Right hindlimb (tissue), 1 donor: Measurements from ENCODE around the gene PPP1R37.
A peak's percentile ranks its signal among the peaks of the same experiment; 100 is the strongest.

Experiments used
- DNase-seq: peaks from one replicate; pipeline ENCODE4 v3.0.0-alpha.2; 2018

The PPP1R37 gene

DNA sequence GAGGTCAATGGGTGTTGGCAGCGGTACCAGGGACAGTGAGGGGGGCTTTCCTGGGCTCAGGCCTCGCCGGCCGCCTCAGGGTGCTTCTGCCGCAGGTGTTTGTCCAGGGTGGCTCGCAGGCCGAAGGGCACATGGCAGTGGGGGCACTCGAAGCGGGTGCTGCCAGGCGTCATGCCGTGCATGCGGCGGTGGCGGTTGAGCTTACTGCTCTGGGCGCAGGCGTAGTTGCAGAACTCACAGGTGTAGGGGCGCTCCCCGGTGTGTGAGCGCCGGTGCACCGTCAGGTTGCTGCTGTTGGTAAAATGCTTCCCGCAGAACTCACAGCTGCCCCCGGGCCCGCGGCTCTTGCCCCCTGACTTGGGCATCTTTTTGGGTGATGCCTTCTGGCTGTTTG, 21.4 kb upstream of the PPP1R37 start:
- DNase-seq = no peak

DNA sequence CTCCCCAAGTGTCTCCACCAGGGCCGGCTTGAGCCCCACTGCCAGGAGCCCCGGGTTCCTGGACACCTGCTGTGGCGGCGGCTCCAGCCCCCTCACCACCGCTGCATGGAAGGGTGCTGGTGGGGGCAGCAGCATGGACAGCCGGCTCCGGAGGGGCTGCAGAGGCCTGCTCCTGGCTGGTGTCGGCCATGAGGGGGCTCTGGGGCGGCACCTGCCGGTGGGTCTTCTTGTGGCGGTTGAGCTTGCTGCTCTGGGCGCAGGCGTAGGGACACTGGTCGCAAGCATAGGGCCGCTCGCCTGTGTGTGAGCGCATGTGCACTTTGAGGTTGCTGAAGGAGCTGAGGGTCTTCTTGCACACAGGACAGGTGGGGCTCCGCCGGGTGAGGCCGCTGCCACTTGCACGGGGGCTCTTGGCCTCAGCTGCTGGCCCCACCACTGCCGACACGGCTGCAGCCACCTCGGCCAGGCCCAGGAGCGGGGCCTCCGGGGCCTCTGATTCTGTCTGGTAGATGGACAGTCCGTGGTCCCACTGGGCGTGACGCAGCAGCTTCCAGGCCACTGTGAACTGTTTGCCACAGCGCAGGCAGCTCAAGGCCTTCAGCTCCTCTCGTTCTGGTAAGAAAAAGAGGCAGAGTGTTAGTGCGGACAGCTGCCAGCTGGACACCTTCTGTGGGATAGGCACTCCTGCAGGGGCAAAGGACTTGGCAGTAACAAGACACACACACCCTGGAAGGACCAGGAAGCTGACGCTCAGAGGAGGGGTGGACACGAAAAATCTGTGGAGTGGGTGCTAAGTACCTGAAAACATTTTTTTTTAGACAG, 20.8 kb upstream of the PPP1R37 start:
- no peak for DNase-seq

DNA sequence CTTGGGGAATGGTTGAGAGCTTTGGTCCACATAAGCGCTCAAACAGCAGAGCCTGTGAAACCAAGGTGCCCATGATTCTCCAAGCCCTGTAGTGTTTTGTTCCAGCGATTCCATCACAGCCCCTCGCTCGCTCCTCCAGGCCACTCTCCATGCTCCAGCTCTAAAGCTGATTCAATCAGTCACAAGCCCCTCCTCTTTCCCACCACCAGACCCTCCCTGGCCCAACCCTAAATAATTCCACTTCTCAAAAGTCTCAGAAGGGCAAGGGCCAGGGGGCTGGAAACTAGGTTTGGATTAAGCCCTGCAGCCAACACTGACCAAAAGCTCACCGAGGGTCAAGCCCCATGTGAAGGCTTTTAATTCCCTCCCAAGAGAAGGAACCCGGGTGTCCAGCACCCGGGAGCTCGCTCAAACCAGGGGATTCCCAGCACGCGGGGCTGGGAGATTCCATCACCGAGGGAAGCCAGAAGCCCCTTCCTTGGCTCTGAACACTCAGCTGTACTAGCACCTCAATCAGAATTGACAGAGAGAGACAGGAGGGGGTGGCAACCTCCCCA, 18.2 kb upstream of the PPP1R37 start:
- DNase-seq = no peak

DNA sequence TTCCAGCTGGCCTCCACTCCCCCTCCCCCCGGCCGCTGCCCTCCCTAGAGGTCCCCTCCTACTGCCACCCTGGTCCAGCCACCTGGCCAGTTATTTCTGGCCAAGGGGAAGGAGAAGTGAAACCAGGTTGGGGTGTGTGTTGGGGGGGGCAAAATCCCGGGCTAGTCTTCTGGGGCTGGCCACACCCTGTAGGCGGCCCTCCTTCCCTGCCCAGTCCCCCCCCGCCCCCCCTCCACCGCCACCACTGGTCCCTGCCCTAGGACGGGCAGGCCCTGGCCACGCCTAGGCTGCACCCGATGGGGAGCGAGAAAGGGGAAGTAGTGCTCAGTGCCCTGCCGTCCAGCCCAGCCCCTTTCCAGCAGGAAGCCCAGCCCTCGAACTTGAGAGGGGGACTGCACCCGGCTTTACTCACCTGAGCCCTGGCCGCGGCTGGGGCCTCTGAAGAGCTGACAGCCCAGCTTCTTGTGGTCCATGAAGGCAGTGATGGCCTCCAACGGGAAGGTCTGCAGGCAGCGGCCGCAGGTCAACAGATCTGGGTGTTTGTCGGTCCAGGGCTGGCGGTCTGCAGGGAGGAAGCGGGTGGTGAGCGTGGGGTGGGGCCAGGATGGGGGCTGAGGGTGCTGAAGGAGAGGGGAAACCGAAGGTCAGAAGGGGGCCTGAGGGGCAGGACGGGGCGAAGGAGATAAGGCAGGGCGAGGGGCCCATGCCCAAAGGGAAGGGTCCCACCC, 17.5 kb upstream of the PPP1R37 start:
- DNase-seq = peak; percentile 65

DNA sequence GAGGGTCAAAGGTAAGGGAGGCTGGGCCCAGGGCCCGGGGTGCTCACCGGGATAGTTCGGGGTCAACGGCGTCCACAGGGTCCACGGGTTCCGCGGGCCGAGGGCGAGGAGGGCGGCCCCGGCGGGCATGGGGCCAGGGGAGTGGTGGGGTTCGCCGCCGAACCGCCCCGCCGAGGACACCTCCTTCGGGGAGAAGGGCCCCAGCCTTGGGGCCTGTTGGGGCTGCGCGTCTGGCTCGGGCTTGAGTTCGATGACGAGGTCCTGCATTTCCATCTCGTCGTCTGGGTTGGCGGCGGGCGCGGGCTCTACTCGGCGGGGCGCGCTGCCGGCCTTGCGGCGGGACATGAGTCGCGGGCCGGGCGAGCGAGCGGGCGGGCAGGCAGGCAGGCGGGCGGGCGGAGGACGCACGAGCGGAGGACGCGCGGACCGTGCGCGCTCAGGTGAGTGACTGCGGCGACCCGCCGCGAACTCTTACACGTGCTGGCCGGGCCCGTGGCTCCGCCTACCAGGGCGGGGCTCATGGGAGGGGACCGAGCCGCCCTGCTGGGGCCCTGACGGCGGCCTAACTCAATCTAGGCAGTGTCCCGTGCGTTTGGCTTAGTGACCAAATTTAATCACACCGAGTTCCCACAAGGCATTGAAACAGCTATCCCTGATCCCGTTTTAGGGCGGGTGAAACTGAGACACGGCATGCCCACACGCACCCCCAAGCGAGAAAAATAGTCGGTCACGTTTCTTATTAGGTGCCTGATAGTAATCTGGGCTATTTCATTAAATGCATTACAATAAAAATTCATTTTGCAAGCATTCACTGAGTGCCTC, 16.7 kb upstream of the PPP1R37 start, which contains the start of gene ZNF296:
Gene ZNF296 (minus strand): TSS at position 450 of the 822 bp plus-strand sequence. CDS start 105 bp downstream, at position 345.
- peak; percentile 54 for DNase-seq

DNA sequence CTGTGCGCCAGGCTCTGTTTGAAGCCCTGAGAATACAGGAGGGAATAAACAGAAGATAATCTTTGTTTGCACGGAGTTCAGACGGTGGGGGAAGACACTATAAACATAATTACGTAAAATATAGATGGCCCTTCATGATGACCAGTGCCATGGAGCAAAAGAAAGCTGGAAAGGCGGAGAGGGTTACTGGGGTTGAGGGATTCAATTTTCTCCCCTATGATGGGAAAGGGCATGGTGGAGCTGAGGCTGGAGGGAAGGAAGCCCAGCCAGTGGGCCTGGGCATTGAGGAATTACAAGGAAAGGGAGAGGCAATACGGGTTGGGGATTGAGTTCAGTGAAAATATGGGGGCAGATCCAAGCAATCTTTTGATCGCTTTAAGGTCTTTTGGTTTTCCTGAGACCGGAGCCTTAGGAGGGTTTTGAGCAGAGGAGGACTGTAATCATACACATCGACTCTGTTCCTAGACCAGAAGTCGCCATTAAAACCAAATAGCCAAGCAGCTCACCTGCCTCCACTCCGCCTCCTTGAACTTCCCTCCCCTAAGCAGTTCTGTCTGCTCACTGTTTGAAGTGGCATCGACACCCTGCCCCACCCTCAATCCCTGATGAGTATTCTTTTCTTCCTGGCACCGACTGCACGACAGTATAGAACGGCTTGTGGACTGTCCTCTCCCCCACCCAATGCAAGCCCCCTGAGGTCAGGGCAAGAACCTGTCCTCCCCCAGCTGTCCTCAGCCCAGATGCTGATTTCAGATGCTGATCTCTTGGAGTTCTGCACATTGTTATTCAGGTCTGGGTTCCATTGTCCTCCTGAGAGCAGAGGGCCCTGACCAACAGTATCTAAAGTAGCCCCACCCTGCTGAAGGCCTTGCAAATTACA, 15.9 kb upstream of the PPP1R37 start:
- no peak for DNase-seq

DNA sequence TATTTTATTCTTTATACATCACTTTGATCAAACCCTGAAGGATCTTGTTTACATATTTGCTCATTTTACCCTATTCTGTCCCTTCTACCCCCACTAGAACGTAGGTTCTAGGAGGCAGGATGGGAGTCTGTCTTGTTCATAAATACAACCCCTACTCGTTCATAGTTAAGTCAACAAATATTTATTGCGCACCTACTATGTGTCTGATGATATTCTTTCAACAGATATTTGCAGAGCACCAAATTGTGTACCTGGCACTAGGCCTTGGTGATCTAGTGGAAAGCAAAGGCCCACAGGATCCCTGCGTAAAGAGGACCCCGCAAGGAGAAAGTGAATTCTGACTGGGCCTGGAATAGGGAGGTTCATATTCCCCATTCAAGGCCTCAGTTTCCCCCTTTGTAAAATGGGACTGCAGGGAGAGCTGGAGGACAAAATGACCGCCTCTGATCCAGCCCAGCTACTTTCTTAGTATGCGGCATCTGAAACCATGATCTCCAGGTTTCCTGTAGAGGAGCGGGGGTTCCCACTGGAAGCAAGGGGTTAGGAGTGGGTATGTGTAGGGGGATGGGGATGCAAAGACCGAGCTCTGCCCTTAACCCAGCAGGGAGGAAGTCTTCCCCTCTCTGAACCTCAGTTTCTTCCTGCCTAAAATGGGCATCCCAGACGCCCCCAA, 14.5 kb upstream of the PPP1R37 start:
- no peak for DNase-seq

DNA sequence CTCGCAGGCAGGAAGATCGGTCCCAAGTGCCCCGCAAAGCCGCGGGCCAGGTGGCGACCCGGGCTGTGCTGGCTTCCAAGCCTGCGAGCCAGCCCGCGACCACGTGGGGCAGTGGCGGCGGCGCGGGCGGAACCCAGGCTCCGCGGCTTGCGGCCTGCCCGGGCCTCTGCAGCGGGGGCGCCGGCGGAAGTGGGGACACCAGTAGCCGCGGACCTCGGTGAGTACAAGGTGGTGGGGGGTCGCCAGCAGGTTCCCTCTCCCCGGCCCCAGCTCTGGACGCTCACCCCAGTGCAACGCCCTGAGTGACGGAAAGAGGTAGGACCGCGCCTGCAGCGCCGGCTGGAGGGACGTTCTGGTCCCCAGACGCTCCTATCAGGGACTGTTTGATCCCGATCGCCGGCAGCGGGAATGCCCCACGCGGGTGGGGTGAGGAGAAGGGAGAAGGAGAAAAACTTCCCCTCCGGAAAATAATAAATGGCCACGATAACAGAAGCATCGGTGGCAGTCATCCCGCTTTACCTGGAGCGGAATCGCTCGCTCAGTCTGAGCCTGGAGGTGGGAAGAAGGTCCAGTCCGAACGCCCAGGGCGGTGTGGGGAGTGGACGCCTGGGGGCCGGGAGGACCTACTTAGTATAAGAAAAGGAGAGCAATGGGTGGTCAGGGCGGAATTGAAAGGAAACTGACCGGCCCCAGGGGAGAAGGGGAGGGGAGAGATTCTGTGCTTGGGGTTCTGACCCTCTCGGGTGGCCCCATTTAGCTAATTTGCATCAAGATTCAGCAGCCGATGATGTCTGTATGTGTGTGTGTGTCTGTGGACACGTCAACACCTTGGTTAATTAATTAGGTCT, 13.7 kb upstream of the PPP1R37 start, which contains the start of gene GEMIN7:
Gene GEMIN7 (plus strand): TSS at position 198 of the 848 bp plus-strand sequence. CDS start 10,855 bp downstream, outside the sequence.
- peak; percentile 82 for DNase-seq

DNA sequence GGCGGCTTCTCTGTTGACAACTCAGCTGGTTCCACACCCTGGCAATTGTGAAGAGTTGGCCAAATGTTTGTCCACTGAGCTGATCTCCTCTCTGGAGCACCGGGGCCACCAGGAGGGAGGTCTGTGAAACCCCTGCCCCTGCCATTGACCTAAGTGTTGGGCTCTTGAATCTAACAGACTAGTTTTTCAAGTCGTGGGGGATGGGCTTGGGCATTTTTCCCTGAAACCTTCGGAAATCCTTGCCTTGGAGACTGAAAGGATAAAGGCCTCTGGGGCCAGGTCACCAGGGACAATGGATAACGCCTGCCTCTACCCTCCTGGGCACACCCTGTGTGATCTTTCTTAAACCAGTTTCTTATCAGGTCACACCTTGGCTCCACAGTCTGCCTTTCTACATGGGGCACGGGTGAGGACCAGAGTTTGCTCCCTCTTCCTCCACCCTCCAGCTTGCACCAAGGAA, 13.0 kb upstream of the PPP1R37 start:
- DNase-seq = no peak

DNA sequence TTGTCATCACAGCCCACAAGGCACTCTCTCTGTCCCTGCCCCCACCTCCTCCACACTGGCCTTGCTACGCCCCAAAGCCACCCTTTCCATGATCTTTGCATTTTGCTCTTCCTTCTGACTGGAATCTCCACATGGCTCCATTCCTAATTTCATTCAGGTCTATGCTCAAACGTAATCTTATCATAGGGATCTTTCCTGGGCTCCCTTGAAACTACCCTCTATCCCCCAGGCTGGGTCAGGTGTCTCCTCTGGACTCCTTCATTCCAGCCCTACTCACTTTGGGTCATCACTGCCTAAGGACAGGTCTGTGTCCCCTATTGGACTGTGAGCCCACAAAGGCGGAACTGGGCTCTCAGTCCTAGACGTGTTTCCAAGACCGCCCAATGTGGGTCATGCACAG, 10.8 kb upstream of the PPP1R37 start:
- no peak for DNase-seq

DNA sequence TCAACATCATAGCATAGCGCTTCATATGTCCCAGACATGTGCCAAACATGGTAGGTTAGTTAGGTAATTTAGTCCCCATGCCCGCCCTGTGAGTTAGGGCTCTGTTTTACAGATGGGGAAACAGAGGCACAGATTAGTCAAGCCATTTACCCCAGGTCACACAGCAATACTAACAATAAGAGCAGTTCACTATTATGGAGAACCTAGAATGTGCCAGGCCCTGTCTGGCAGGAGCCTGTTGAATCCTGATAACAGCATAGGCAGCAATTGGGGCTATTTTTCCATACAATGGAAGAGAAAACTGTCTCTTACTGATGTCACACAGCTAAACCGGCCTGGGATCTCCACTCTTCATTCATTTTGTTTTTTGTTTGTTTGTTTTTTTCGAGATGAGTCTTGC, 6.5 kb upstream of the PPP1R37 start:
- DNase-seq = no peak

DNA sequence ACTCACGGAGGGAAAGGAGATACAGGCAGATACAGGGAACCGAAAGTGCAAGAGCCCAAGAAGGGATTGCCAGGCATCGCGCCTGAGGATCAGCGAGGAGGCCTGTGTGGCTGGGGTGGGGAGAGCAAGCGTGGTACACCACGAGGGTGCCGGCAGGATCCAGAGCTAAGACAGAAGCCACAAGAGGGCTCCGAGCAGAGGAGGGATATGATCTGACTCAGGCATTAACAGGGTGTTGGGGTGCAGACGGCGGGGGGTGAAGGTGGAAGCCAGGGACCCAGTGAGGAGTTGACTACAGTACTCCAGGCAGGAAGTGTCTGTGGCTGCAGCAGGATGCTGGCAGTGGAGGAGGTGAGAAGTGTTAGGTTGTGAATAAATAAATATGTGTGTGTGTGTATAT, 5.4 kb upstream of the PPP1R37 start:
- no peak for DNase-seq

DNA sequence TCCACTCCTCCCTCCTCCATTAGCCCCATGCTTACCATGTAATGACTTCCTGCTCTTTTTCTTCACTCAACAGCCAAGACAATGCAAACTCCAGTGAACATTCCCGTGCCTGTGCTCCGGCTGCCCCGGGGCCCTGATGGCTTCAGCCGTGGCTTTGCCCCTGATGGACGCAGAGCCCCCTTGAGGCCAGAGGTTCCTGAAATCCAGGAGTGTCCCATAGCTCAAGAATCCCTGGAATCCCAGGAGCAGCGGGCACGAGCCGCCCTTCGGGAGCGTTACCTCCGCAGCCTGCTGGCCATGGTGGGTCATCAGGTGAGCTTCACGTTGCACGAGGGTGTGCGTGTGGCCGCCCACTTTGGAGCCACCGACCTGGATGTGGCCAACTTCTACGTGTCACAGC, 2.9 kb upstream of the PPP1R37 start:
- no peak for DNase-seq

DNA sequence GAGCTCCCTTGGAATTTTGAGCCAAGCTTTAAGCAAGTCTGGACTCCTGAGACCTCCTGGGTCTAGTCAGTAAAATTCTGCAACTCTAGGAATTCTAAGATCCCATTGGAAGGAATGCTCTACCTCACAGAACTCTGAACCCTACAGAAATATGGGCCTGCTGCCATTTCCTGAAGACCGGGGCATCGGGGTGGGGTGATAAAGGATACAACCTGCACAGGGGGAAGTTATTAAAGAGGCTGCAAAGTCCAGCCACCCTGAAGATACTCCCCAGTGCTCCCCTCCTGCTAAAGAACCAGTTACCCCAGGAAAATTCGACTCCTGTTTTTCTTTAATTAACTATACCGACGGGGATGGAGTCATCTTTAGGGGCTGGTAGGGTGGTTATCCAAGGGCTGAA, 2.4 kb upstream of the PPP1R37 start:
- DNase-seq = no peak

DNA sequence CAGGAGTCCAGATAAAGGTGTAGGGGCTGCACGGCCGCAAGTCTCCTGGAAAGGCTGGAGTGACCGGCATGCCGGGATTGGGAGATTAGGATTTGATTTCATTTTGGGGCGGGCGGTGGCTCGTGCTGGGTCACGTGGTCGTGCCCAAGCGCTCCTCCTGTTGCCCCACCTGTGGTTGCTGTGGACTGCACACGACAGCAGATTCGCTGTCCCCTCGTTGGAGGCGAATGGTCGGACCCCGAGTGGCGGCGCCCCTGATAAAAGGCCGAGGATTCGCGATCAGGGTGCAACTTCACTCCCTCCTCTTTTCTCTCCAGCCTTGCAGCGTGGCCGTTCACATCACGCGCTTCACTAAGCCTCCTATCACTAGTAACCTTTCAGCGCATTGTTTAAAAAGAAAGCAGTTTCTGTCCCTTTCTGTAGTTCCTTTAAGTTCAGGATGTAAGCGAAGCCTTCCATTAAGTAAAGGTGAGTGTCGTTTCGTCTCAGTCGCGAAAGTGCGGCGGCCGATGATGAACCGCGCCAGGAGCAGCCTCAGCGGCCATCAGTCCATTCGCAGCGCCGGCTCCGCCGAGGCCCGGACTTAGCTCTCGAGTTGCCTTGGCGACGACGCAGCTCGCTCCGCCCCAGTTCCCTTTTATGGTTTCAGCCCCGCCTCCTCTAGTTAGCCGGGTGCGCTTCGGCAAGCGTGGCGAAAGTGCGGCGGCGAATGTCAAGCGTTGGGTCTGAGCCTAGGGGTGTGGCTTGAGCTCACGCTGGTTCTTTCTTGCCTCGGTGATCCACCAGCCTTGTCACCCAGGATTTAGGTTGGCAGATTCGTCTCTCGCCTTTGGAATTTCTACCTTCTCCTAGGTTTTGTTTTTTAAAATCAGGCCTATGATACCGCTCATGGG, 1.7 kb upstream of the PPP1R37 start:
- peak; percentile 99 for DNase-seq

DNA sequence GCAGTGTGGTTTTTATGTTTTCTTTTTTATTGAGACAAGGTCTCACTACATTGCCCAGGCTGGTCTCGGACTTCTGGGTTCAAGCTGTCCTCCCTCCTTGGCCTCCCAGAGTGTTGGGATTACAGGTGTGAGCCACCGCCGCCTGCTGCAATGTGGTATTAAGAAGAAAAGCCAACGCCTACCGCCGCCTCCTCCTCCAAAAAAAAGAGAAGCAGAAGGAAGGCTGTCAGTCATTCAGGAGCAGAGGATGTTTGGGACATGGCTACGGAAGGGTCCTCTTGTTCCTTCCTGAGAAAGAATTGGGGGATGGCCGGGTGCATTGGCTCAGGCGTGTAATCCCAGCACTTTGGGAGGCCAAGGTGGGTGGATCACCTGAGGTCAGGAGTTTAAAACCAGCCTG, 1.2 kb downstream of the PPP1R37 start:
- DNase-seq = no peak

DNA sequence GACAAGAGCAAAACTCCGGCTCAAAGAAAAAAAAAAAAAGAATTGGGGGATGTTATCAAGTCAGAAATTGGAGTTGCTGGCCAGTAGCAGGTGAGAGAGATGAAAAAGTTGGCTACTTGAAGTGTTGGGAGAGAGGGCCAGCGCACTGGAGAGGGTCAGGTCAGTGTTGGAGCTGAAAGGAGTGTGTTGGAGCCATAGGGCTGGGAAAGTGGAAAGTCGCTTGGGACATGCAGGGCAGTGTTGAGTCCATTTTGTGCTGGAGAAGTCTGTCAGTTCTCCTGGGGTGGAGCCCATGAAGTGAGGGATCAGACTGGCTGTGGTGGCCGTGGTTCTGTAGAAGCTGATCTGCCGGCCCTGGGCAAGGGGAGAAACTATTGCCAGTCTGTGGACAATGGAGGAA, 1.7 kb downstream of the PPP1R37 start:
- DNase-seq = no peak

DNA sequence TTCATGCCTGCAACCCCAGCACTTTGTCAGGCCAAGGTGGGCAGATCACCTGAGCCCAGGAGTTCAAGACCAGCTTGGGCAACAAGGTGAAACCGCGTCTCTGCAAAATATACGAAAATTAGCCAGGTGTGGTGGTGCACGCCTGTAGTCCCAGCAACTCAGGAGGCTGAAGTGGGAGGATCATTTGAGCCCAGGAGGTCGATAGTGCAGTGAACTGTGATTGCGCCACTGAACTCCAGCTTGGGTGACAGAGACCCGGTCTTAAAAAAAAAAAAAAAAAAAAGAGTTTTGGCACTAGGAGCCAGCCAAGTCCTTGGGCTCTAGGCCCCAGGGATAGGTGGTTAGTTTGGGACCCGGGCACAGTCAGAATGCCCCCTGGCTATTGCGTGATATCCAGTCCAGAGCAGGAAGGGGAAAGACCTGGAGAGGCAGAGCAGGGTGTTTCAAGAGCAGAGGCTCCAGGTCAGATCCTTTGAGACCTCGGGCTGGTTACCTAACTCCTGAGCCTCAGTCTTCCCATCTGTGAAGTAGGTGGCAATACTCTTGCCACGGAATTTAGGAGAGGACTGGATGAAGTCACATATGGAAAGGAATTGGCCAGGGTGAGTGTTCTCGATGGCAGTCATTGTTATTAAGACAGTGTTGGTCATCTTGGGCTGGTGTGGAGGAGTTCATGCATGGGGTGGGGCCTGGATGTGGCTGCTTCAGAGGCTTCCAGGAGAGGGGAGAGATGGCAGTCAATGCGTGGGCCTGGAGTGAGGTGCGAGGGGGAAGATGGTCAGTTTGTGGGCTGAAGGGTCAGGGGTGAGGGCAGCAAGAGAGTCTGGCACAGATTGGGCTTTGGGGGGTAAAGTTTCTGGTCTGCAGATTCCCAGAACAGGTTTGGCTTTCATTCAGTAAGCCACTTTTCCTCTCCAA, 2.8 kb downstream of the PPP1R37 start:
- no peak for DNase-seq
